Measurements from ENCODE around the gene HNMT. TPM values are rescaled to one million over a fixed set of nuclear protein-coding genes. Genes with fewer than 3 reads are reported as not detected.
"Not testable (repeated sequence)": the region's sequence is repeated elsewhere in the genome, so short reads cannot be mapped to it uniquely, and the experiment has no call there.

The HNMT gene
- total RNA-seq, 1 donor from 2014 or later = 13.0 TPM

GRCh38 chr2:137967042-137967441, 2.8 kb downstream of the HNMT start:
- DNase-seq (ENCODE audit: missing footprints) = no peak
- ATAC-seq = no peak
- intact Hi-C loops (cut with DNase I) = loop anchor here (10.0 kb wide), 1 partner anchor 108 kb away; no protein-coding TSS in a partner anchor

- no peak for DNase-seq (ENCODE audit: missing footprints)
- intact Hi-C loops (cut with DNase I) = loop anchor here (10.0 kb wide), 1 partner anchor 106 kb away; no protein-coding TSS in a partner anchor
- ATAC-seq = peak; percentile 55
These were observed 4.5 kb downstream of the HNMT start for GRCh38 chr2:137968477-137969417.

GRCh38 chr2:137969418-137969765, 5.1 kb downstream of the HNMT start:
- ATAC-seq = peak; percentile 83
- no peak for DNase-seq (ENCODE audit: missing footprints)
- intact Hi-C loops (cut with DNase I) = loop anchor here (10.0 kb wide), 1 partner anchor 105 kb away; no protein-coding TSS in a partner anchor

- ATAC-seq = no peak
- intact Hi-C loops (cut with DNase I) = loop anchor here (10.0 kb wide), 1 partner anchor 105 kb away; no protein-coding TSS in a partner anchor
- no peak for DNase-seq (ENCODE audit: missing footprints)
These were observed 5.6 kb downstream of the HNMT start for GRCh38 chr2:137969876-137970275.

- ATAC-seq; intact Hi-C loops (cut with DNase I); DNase-seq (ENCODE audit: missing footprints): not testable (repeated sequence)
These were observed 7.0 kb downstream of the HNMT start for GRCh38 chr2:137971259-137971658.

GRCh38 chr2:137973280-137973679, 9.0 kb downstream of the HNMT start:
- intact Hi-C loops (cut with DNase I) = no loop called here

GRCh38 chr2:137975280-137976271, 11.3 kb downstream of the HNMT start:
- ATAC-seq (no peak), DNase-seq (ENCODE audit: missing footprints) (no peak)
- intact Hi-C loops (cut with DNase I) = no loop called here

More at GRCh38 chr2:137973280-137973679, 9.0 kb downstream of the HNMT start:
- no peak for ATAC-seq
- DNase-seq (ENCODE audit: missing footprints) = no peak

- intact Hi-C loops (cut with DNase I) = no loop called here
- DNase-seq (ENCODE audit: missing footprints) = no peak
- ATAC-seq = no peak
These were observed 12.0 kb downstream of the HNMT start for GRCh38 chr2:137976274-137976673.

GRCh38 chr2:137977790-137978189, 13.5 kb downstream of the HNMT start:
- DNase-seq (ENCODE audit: missing footprints) = no peak
- no peak for ATAC-seq
- intact Hi-C loops (cut with DNase I) = no loop called here

- DNase-seq (ENCODE audit: missing footprints) (no peak), ATAC-seq (no peak)
- intact Hi-C loops (cut with DNase I) = no loop called here
These were observed 16.2 kb downstream of the HNMT start for GRCh38 chr2:137980459-137980858.

- no peak for DNase-seq (ENCODE audit: missing footprints)
- intact Hi-C loops (cut with DNase I) = no loop called here
- no peak for ATAC-seq
These were observed 16.9 kb downstream of the HNMT start for GRCh38 chr2:137981112-137981656.

- intact Hi-C loops (cut with DNase I) = no loop called here
- DNase-seq (ENCODE audit: missing footprints) (no peak), ATAC-seq (no peak)
These were observed 19.3 kb downstream of the HNMT start for GRCh38 chr2:137983581-137983980.

GRCh38 chr2:137986268-137986667, 22.0 kb downstream of the HNMT start:
- DNase-seq (ENCODE audit: missing footprints) (no peak), ATAC-seq (no peak)
- intact Hi-C loops (cut with DNase I) = no loop called here

- intact Hi-C loops (cut with DNase I) = no loop called here
- DNase-seq (ENCODE audit: missing footprints) (no peak), ATAC-seq (no peak)
These were observed 22.7 kb downstream of the HNMT start for GRCh38 chr2:137987011-137987410.

GRCh38 chr2:137991078-137991477, 26.8 kb downstream of the HNMT start:
- no peak for DNase-seq (ENCODE audit: missing footprints)
- intact Hi-C loops (cut with DNase I) = no loop called here
- ATAC-seq = no peak

- intact Hi-C loops (cut with DNase I) = no loop called here
- no peak for ATAC-seq
- DNase-seq (ENCODE audit: missing footprints) = no peak
These were observed 27.9 kb downstream of the HNMT start for GRCh38 chr2:137992039-137992646.

GRCh38 chr2:137993715-137994476, 29.6 kb downstream of the HNMT start:
- DNase-seq (ENCODE audit: missing footprints); intact Hi-C loops (cut with DNase I); ATAC-seq: not testable (repeated sequence)

GRCh38 chr2:137995368-137995767, 31.1 kb downstream of the HNMT start:
- intact Hi-C loops (cut with DNase I); ATAC-seq; DNase-seq (ENCODE audit: missing footprints): not testable (repeated sequence)

All from Right ventricle myocardium inferior (tissue), 1 donor.